Ovary (tissue), 3 donors: ENCODE data around the gene POR.

Experiments
- EP300 ChIP-seq: sonication (generic); formaldehyde crosslinking; IDR thresholded peaks from one replicate; pipeline ENCODE4 v1.6.1; 2017; ENCODE audit warnings: antibody characterized with exemption
- POLR2A ChIP-seq: fragments of 450-650 bp; IDR thresholded peaks from one replicate; pipeline ENCODE4 v1.6.1; 2017; ENCODE audit warnings: antibody characterized with exemption, mild to moderate bottlenecking, moderate library complexity
- TF ChIP-seq, protein P1 (sequence below), 3 donors: fragments of 450-650 bp in 2 of 3; fragments of 200-600 bp in 1 of 3; IDR thresholded peaks; one replicate each; pipeline versions ENCODE4 v1.5.1 to v1.8.0; 2016 to 2022; ENCODE audit warnings: antibody characterized with exemption in 3 of 3, mild to moderate bottlenecking in 1 of 3
- donor health status: DM: no; HTN: no; CAD: no.

DNA sequence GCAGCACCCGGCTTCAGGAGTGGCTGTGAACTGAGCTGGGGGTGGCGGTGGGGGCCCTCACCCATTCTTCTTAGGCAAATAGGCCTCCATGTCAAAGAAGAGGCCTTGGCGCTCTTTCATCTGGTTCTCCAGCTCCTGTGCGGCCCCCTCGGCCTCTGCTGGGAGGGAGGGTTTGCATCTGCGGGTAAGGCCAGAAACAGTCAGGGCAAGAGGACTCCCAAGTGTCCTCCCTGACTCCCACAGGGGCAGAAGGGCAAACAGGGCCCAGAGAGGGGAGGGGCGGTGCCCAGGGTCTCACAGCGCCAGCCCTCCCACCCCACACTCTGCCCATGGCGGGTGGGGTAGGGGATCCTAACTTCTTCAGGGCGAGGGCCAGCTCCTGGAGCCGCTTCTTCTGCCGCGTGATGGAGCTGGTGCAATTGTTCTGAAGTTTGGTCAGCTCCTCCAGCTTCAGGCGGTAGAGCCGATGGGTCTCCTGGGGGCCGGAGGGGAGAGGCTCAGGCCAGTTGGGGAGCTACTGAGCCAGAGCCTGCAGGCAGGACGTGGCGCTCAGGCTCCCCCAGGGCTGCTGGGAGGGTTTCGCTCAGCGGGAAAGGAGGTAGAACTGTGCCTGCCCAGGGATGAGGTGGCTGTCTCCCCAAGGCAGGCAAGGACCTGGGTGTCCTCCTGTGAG is 77.3 kb downstream of the POR start:
- no peak for TF ChIP-seq EP300
- TF ChIP-seq, protein P1, sequence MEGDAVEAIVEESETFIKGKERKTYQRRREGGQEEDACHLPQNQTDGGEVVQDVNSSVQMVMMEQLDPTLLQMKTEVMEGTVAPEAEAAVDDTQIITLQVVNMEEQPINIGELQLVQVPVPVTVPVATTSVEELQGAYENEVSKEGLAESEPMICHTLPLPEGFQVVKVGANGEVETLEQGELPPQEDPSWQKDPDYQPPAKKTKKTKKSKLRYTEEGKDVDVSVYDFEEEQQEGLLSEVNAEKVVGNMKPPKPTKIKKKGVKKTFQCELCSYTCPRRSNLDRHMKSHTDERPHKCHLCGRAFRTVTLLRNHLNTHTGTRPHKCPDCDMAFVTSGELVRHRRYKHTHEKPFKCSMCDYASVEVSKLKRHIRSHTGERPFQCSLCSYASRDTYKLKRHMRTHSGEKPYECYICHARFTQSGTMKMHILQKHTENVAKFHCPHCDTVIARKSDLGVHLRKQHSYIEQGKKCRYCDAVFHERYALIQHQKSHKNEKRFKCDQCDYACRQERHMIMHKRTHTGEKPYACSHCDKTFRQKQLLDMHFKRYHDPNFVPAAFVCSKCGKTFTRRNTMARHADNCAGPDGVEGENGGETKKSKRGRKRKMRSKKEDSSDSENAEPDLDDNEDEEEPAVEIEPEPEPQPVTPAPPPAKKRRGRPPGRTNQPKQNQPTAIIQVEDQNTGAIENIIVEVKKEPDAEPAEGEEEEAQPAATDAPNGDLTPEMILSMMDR (IDR thresholded peaks at IDR 0.05), result no peak
- no peak for TF ChIP-seq POLR2A
